H1 (cell line): ENCODE data around the gene CHMP6. TPM values are rescaled to one million over a fixed set of nuclear protein-coding genes. Genes with fewer than 3 reads are reported as not detected.

Experiments
- CTCF ChIA-PET: fragments of 300-600 bp; sonication (Branson Sonifier 250); formaldehyde crosslinking; loops from one replicate; lab custom pipeline; 2021; ENCODE audit not compliant: partially characterized antibody; lab: Charles Lee
- POLR2A ChIA-PET: fragments of 300-600 bp; sonication (Branson Sonifier 250); formaldehyde crosslinking; loops from one replicate; lab custom pipeline; 2021; ENCODE audit warnings: inconsistent platforms; ENCODE audit not compliant: partially characterized antibody; lab: Charles Lee
- DNase-seq, 2 experiments: peaks; one replicate each; pipeline versions ENCODE4 v3.0.0 to v3.0.0-alpha.2; 2010 to 2022; ENCODE audit warnings: low spot score in 2 of 2, low read depth in 1 of 2, mixed read lengths in 1 of 2
- FAIRE-seq: peaks from 2 replicates; lab custom pipeline; 2011; peaks lifted over from hg19 to GRCh38; lab: Jason Lieb, UNC
- H2AFZ ChIP-seq: 2 replicates; pipeline ENCODE4 v1.8.1; 2012; ENCODE audit warnings: low read length, inconsistent platforms
- H2AK5ac ChIP-seq: 2 replicates; pipeline ENCODE4 v1.6.1; 2013; ENCODE audit warnings: low read depth, low read length
- H2BK120ac ChIP-seq: replicated peaks from 2 replicates; pipeline ENCODE3; 2013; ENCODE audit warnings: low read depth, low read length, inconsistent platforms
- H2BK12ac ChIP-seq: 2 replicates; pipeline ENCODE4 v1.6.1; 2013; ENCODE audit warnings: low read depth, low read length
- H2BK15ac ChIP-seq: 2 replicates; pipeline ENCODE4 v1.6.1; 2013; ENCODE audit warnings: low read length
- H2BK20ac ChIP-seq: 2 replicates; pipeline ENCODE4 v1.6.1; 2013; ENCODE audit warnings: low read length
- H2BK5ac ChIP-seq: 2 replicates; pipeline ENCODE4 v1.6.1; 2013; ENCODE audit warnings: low read depth, low read length
- H3K14ac ChIP-seq: 2 replicates; pipeline ENCODE4 v1.6.1; 2013; ENCODE audit warnings: inconsistent platforms; ENCODE audit not compliant: insufficient read length
- H3K18ac ChIP-seq: 2 replicates; pipeline ENCODE4 v1.6.1; 2013; ENCODE audit warnings: low read length; ENCODE audit errors: extremely low read depth
- H3K23ac ChIP-seq: 2 replicates; pipeline ENCODE4 v1.6.1; 2013; ENCODE audit warnings: inconsistent platforms; ENCODE audit not compliant: insufficient read length
- H3K23me2 ChIP-seq: 2 replicates; pipeline ENCODE4 v1.6.1; 2013; ENCODE audit warnings: low read depth, low read length
- H3K27ac ChIP-seq: 2 replicates; pipeline ENCODE4 v1.6.1; 2011; ENCODE audit warnings: low read depth, low read length, inconsistent platforms
- H3K27me3 ChIP-seq, 4 experiments: replicated peaks in 1 of 4; 1 replicate in 1 of 4; 2 replicates in 3 of 4; pipeline versions ENCODE4 v1.6.1 to v1.8.1; 2011 to 2013; ENCODE audit warnings: low read length in 3 of 4, mild to moderate bottlenecking in 3 of 4, inconsistent platforms in 2 of 4, mixed read lengths in 2 of 4, moderate library complexity in 1 of 4; ENCODE audit not compliant: control insufficient read depth in 3 of 4, insufficient read depth in 3 of 4; ENCODE audit errors: extremely low read depth in 1 of 4
- H3K36me3 ChIP-seq, 4 experiments: 2 replicates each; pipeline versions ENCODE4 v1.6.1 to v1.8.1; 2011 to 2013; ENCODE audit warnings: mild to moderate bottlenecking in 4 of 4, low read length in 3 of 4, moderate library complexity in 2 of 4, control low read depth in 1 of 4, inconsistent platforms in 1 of 4; ENCODE audit not compliant: insufficient read depth in 4 of 4, control insufficient read depth in 2 of 4
- H3K4ac ChIP-seq: replicated peaks from 2 replicates; pipeline ENCODE3; 2013; ENCODE audit warnings: low read length, low read depth, mixed read lengths, inconsistent platforms; ENCODE audit not compliant: insufficient read length
- H3K4me1 ChIP-seq, 4 experiments: replicated peaks in 1 of 4; 1 replicate in 1 of 4; 2 replicates in 3 of 4; pipeline versions ENCODE4 v1.6.1 to v1.8.1; 2011 to 2013; ENCODE audit warnings: low read length in 3 of 4, inconsistent platforms in 2 of 4, mixed read lengths in 1 of 4; ENCODE audit not compliant: insufficient read depth in 4 of 4, control insufficient read depth in 3 of 4
- H3K4me2 ChIP-seq, 2 experiments: 2 replicates each; pipeline versions ENCODE4 v1.6.1 to v1.8.1; 2011 to 2013; ENCODE audit warnings: low read depth in 2 of 2, low read length in 2 of 2, control low read depth in 1 of 2, inconsistent platforms in 1 of 2, mild to moderate bottlenecking in 1 of 2; ENCODE audit not compliant: insufficient read depth in 1 of 2
- H3K4me3 ChIP-seq, 4 experiments: fragments of 200-600, 300-600 bp in 1 of 4; sonication (generic), shearing (Covaris generic), sonication (Bioruptor Twin) in 1 of 4; 2 replicates each; pipeline versions ENCODE4 v1.5.1 to v1.8.1; 2011 to 2016; ENCODE audit warnings: low read length in 4 of 4, low read depth in 3 of 4, control low read depth in 2 of 4, inconsistent platforms in 2 of 4, mild to moderate bottlenecking in 2 of 4, mixed read lengths in 1 of 4, moderate library complexity in 1 of 4; ENCODE audit not compliant: insufficient read depth in 2 of 4; ENCODE audit errors: extremely low read depth in 1 of 4
- H3K56ac ChIP-seq: replicated peaks from 2 replicates; pipeline ENCODE3; 2013; ENCODE audit warnings: low read depth, mild to moderate bottlenecking, mixed read lengths, low read length, inconsistent platforms; ENCODE audit not compliant: insufficient read length
- H3K79me1 ChIP-seq: 2 replicates; pipeline ENCODE4 v1.6.1; 2013; ENCODE audit warnings: low read depth, low read length, control low read depth
- H3K79me2 ChIP-seq, 2 experiments: 2 replicates each; pipeline versions ENCODE4 v1.6.1 to v1.8.1; 2012 to 2013; ENCODE audit warnings: low read length in 2 of 2, mild to moderate bottlenecking in 2 of 2, inconsistent platforms in 1 of 2; ENCODE audit not compliant: insufficient read depth in 2 of 2, control insufficient read depth in 1 of 2
- H3K9ac ChIP-seq, 4 experiments: replicated peaks in 1 of 4; 1 replicate in 1 of 4; 2 replicates in 3 of 4; pipeline versions ENCODE4 v1.6.1 to v1.8.1; 2011 to 2013; ENCODE audit warnings: low read depth in 3 of 4, low read length in 3 of 4, control low read depth in 2 of 4, mild to moderate bottlenecking in 2 of 4, moderate library complexity in 2 of 4, inconsistent platforms in 1 of 4; ENCODE audit errors: extremely low read depth in 1 of 4
- H3K9me3 ChIP-seq, 2 experiments: 2 replicates each; pipeline versions ENCODE4 v1.6.1 to v1.8.1; 2012 to 2013; ENCODE audit warnings: mild to moderate bottlenecking in 2 of 2, moderate library complexity in 2 of 2, control low read depth in 1 of 2, inconsistent platforms in 1 of 2, low read depth in 1 of 2, low read length in 1 of 2, mixed read lengths in 1 of 2; ENCODE audit not compliant: insufficient read depth in 2 of 2
- H4K20me1 ChIP-seq, 2 experiments: replicated peaks in 1 of 2; 2 replicates each; pipeline versions ENCODE3 to v1.8.1; 2011 to 2013; ENCODE audit warnings: inconsistent platforms in 2 of 2, low read length in 2 of 2, mild to moderate bottlenecking in 1 of 2; ENCODE audit not compliant: insufficient read depth in 2 of 2, control insufficient read depth in 1 of 2
- H4K5ac ChIP-seq: 2 replicates; pipeline ENCODE4 v1.6.1; 2013; ENCODE audit warnings: low read length, low read depth, mixed read lengths, inconsistent platforms; ENCODE audit not compliant: insufficient read length
- H4K8ac ChIP-seq: 2 replicates; pipeline ENCODE4 v1.8.0; 2013; ENCODE audit warnings: mild to moderate bottlenecking, moderate library complexity, low read length, inconsistent platforms; ENCODE audit not compliant: insufficient read depth; ENCODE audit errors: extremely low read depth
- H4K91ac ChIP-seq: replicated peaks from 2 replicates; pipeline ENCODE3; 2013; ENCODE audit warnings: low read length, mixed read lengths, inconsistent platforms; ENCODE audit not compliant: insufficient read length
- CEBPB ChIP-seq: IDR thresholded peaks from 2 replicates; pipeline ENCODE4 v1.6.1; 2012; ENCODE audit warnings: low read depth, low read length
- FOSL1 ChIP-seq: IDR thresholded peaks from 2 replicates; pipeline ENCODE4 v1.6.1; 2011; ENCODE audit warnings: mild to moderate bottlenecking, low read depth, low read length, moderate library complexity; ENCODE audit not compliant: insufficient read depth
- JUN ChIP-seq: IDR thresholded peaks from 2 replicates; pipeline ENCODE4 v1.6.1; 2011; ENCODE audit warnings: low read depth, mild to moderate bottlenecking, improper control_type of control experiment, low read length
- KDM1A ChIP-seq: fragments of 200-600, 300-600 bp; sonication (generic); IDR thresholded peaks from 2 replicates; pipeline ENCODE4 v1.7.1; 2016; ENCODE audit warnings: mild to moderate bottlenecking, low read length, borderline replicate concordance
- POLR2AphosphoS5 ChIP-seq: IDR thresholded peaks from 2 replicates; pipeline ENCODE4 v1.6.1; 2011; ENCODE audit warnings: low read depth, low read length
- RAD21 ChIP-seq, 2 experiments: IDR thresholded peaks in 1 of 2; conservative IDR thresholded peaks in 1 of 2; 2 replicates each; pipeline ENCODE4 v1.6.1; 2011; ENCODE audit warnings: low read depth in 2 of 2, low read length in 2 of 2, improper control_type of control experiment in 1 of 2, inconsistent platforms in 1 of 2, mild to moderate bottlenecking in 1 of 2, moderate library complexity in 1 of 2
- RBBP5 ChIP-seq: IDR thresholded peaks from 2 replicates; pipeline ENCODE4 v1.7.1; 2012; ENCODE audit warnings: low read depth, mild to moderate bottlenecking, inconsistent platforms, low read length, moderate library complexity, borderline replicate concordance
- SP2 ChIP-seq: IDR thresholded peaks from 2 replicates; pipeline ENCODE4 v1.6.1; 2012; ENCODE audit warnings: mild to moderate bottlenecking, low read length, inconsistent platforms
- SP4 ChIP-seq: IDR thresholded peaks from 2 replicates; pipeline ENCODE4 v1.6.1; 2012; ENCODE audit warnings: low read length, inconsistent platforms
- TBP ChIP-seq: IDR thresholded peaks from 2 replicates; pipeline ENCODE4 v1.6.1; 2011; ENCODE audit warnings: low read depth, low read length, improper control_type of control experiment
- TCF12 ChIP-seq: IDR thresholded peaks from 2 replicates; pipeline ENCODE4 v1.6.1; 2011; ENCODE audit warnings: low read depth, mild to moderate bottlenecking, low read length
- TEAD4 ChIP-seq: IDR thresholded peaks from 2 replicates; pipeline ENCODE4 v1.6.1; 2012; ENCODE audit warnings: low read depth, low read length, inconsistent platforms, mixed read lengths
- whole genome bisulfite sequencing, 2 experiments: shearing (Covaris generic) in 1 of 2; methylation state at CpG; one replicate each; pipeline versions ENCODE4 v1.1.6 to v1.1.7; 2013 to 2015; ENCODE audit warnings: low lambda C conversion rate in 2 of 2, mixed read lengths in 2 of 2, inconsistent platforms in 1 of 2, low coverage in 1 of 2, missing lambda C conversion rate in 1 of 2; ENCODE audit not compliant: insufficient replicate concordance in 2 of 2, insufficient coverage in 1 of 2, insufficient read length in 1 of 2; ENCODE audit errors: extremely low coverage in 1 of 2, missing lambda C conversion rate in 1 of 2; 5-methylcytosine and 5-hydroxymethylcytosine counted together
- polyA plus RNA-seq, 7 experiments: library from polyadenylated mRNA; depleted of rRNA in 3 of 7; stranded (reverse) in 5 of 7; unstranded in 2 of 7; fragments of >200 nt in 5 of 7; fragments of 200-250 nt in 2 of 7; gene quantifications; 1 replicate in 5 of 7; 2 replicates in 1 of 7; 4 replicates in 1 of 7; pipeline versions ENCODE4 v1.2.1 to v1.2.3, GENCODE V29; 2011 to 2013; ENCODE audit warnings: missing spikeins in 2 of 7, mixed read lengths in 2 of 7
- total RNA-seq: library from RNA; stranded (reverse); fragmentation: NEBNext Ultra II Directional; extraction: Animal tissue kit (Norgen Biotek cat#: 25700); gene quantifications from 2 replicates; pipeline ENCODE4 v1.2.1, GENCODE V29; 2021

CHMP6 gene
- total and polyA plus RNA-seq, 2 of the 8 experiments (the other 6 are each of a cell fraction or from before 2014, with no cell fraction given), result 15.7 to 24.3 TPM

- H2AK5ac ChIP-seq, result no peak overlapping the region
- FAIRE-seq (no peak), DNase-seq (no peak)
- H3K9me3 ChIP-seq, result peaks cover 9 to 12% of the 10 kb centered on the region in 2 experiments
- H2BK5ac ChIP-seq, result no peak overlapping the region
- H2BK20ac ChIP-seq, result no peak overlapping the region
- H3K4me3 ChIP-seq, result no peak overlapping the region
- H3K36me3 ChIP-seq, result no peaks in the 10 kb centered on the region
- no peak overlapping the region for H2AFZ ChIP-seq
- H3K4me2 ChIP-seq, result no peak overlapping the region
- H3K27ac ChIP-seq, result no peak overlapping the region
- no peak overlapping the region for H2BK120ac ChIP-seq
- no peak overlapping the region for H3K9ac ChIP-seq
- H4K8ac ChIP-seq, result no peak overlapping the region
- no peaks in the 10 kb centered on the region for H3K79me2 ChIP-seq
- peaks cover 5% of the 10 kb centered on the region; the same call in 1 of the 2 replicates for H3K23me2 ChIP-seq
- H3K14ac ChIP-seq, result no peak overlapping the region
- H4K5ac ChIP-seq, result no peak overlapping the region
- no peak overlapping the region for H3K18ac ChIP-seq
- peaks cover 0 to 2% of the 10 kb centered on the region in 2 experiments for H4K20me1 ChIP-seq
- no peak overlapping the region for H3K23ac ChIP-seq
- H3K56ac ChIP-seq, result no peak overlapping the region
- no peak overlapping the region for H2BK15ac ChIP-seq
- WGBS, 2 experiments, result 80% methylated on average over 10 of the region's 11 CpGs; no CpG with 5 or more reads in 1 of the 2 experiments
- TF ChIP-seq POLR2AphosphoS5 (no peak), CEBPB (no peak), KDM1A (no peak), TBP (no peak), TCF12 (no peak), JUN (no peak), SP4 (no peak), SP2 (no peak), RBBP5 (no peak), RAD21 (IDR thresholded peaks at IDR 0.05 in 1 of 2, conservative IDR thresholded peaks at IDR 0.05 in 1 of 2; ENCODE audit: low read depth in 2 of 2, low read length in 2 of 2) (no peak), FOSL1 (no peak), TEAD4 (no peak)
- H3K27me3 ChIP-seq, result peaks cover 7 to 20% (median 15%) of the 10 kb centered on the region in 4 experiments; a peak in 6 of 7 replicates
- no peak overlapping the region for H4K91ac ChIP-seq
- no peak overlapping the region for H2BK12ac ChIP-seq
- H3K4me1 ChIP-seq, result peaks cover 0 to 7% (median 1%) of the 10 kb centered on the region in 4 experiments; a peak in 3 of 7 replicates
- no peaks in the 10 kb centered on the region for H3K79me1 ChIP-seq
- H3K4ac ChIP-seq, result no peak overlapping the region
- ChIA-PET CTCF (no interaction called here), POLR2A (interaction anchor here (2.1 kb wide), 1 partner anchor 27 kb away, joined by 6 read pairs; the partner anchor contains the start of gene BAIAP2)
Measured at GRCh38 chr17:81008140-81008539, 16.5 kb downstream of the CHMP6 start.
